Measurements from ENCODE around the gene ASIC2. TPM values are rescaled to one million over a fixed set of nuclear protein-coding genes. Genes with fewer than 3 reads are reported as not detected.

ASIC2 gene
- total and polyA plus RNA-seq, 12 donors: not detected

DNA sequence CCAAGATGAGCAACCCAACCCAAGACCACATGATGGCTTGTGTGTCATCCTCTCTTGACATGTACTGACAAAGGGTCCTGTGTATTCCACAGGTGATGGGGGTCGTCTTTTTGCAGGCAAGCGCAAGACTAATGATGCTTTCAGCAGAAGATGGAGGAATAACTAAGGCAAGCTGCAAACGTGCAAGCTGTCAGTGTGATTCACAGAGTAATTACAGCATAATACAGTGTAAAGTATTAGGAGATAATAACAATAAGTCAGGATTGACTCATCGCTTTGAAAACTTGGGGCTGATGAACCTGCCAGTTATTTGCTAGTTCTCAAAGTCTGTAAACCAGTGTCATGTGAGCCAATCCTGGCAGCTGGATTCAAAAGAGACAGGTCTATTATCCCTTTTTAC lies 41.6 kb upstream of the ASIC2 start:
- Histone ChIP-seq H3K4me1 (no peaks in the 10 kb centered on the region), H3K27ac (no peak overlapping the region), H3K4me3 (no peak overlapping the region), H3K9me3 (no peaks in the 10 kb centered on the region), H3K27me3 (peaks cover 0 to 55% (median 28%) of the 10 kb centered on the region in 7 donors), H3K36me3 (no peaks in the 10 kb centered on the region)
- ATAC-seq (no peak), DNase-seq (no peak)
- TF ChIP-seq CTCF (IDR thresholded peaks at IDR 0.05): no peak
- intact Hi-C loops (cut with DNase I): no loop called here
- 68 to 70% methylated on average over 4 of the region's 4 CpGs for WGBS, 2 donors

- no peak overlapping the region for H3K4me3 ChIP-seq
- 75 to 81% methylated on average over 3 of the region's 3 CpGs for WGBS, 2 donors
- H3K9me3 ChIP-seq: no peaks in the 10 kb centered on the region
- no peak for DNase-seq
- peaks cover 0 to 32% (median 17%) of the 10 kb centered on the region in 7 donors for H3K27me3 ChIP-seq
- no peak for TF ChIP-seq CTCF (IDR thresholded peaks at IDR 0.05)
- H3K36me3 ChIP-seq: no peaks in the 10 kb centered on the region
- ATAC-seq: no peak
- no peaks in the 10 kb centered on the region for H3K4me1 ChIP-seq
- no peak overlapping the region for H3K27ac ChIP-seq
- intact Hi-C loops (cut with DNase I): no loop called here
These were observed 37.8 kb upstream of the ASIC2 start for GRCh38 chr17:33330877-33331276.

DNA sequence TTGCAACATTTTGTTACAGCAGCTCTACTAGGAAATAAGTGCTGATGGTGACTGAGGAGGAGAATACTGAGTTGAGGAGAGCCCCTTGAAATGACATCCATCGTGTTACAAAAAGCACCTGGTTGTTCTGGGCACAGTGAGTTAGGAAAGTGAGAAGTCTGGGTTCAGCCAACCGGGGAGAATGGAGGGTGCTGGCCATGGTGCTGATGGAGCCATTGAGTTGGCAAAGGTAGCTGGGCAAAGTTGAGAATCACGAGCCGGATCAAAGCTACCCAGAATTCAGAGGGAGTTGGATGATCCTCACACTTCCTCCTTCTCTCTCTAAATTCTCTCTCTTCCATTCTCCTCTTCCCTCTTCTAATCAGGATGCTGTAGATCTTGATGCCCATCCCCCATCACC lies 35.0 kb upstream of the ASIC2 start:
- Histone ChIP-seq H3K27me3 (peaks cover 0 to 13% (median 12%) of the 10 kb centered on the region in 7 donors), H3K4me3 (no peak overlapping the region), H3K36me3 (no peaks in the 10 kb centered on the region), H3K4me1 (no peaks in the 10 kb centered on the region), H3K9me3 (no peaks in the 10 kb centered on the region), H3K27ac (no peak overlapping the region)
- WGBS, 2 donors: 22 to 32% methylated on average over 4 of the region's 4 CpGs
- intact Hi-C loops (cut with DNase I): no loop called here
- DNase-seq: no peak
- no peak for ATAC-seq
- no peak for TF ChIP-seq CTCF (IDR thresholded peaks at IDR 0.05)

DNA sequence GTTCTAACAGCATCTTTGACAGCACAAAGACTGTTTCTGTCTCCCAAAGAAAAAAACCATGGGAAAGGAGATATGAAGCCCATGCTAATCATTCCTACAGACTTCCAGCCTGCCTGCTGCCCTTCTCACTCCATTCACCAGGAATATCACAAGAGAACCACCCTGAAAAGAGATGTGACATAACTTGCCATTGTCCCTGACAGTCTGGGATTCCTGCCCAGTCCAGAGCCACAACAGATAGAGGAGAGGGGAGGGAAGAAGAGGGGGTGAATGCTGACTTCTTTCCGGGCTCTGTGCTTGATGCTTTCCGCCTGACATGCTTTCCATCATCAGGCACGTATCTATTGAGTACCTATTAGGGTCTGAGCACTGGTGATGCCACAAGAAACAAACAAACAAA lies 31.6 kb upstream of the ASIC2 start:
- DNase-seq (no peak), ATAC-seq (no peak)
- no peaks in the 10 kb centered on the region for H3K36me3 ChIP-seq
- intact Hi-C loops (cut with DNase I): no loop called here
- peaks cover 0 to 43% (median 13%) of the 10 kb centered on the region in 7 donors for H3K27me3 ChIP-seq
- WGBS, 2 donors: 36 to 47% methylated on average over 3 of the region's 3 CpGs
- no peaks in the 10 kb centered on the region for H3K4me1 ChIP-seq
- no peak for TF ChIP-seq CTCF (IDR thresholded peaks at IDR 0.05)
- no peaks in the 10 kb centered on the region for H3K9me3 ChIP-seq
- no peak overlapping the region for H3K27ac ChIP-seq
- no peak overlapping the region for H3K4me3 ChIP-seq
